NCI-H748 (cell line): ENCODE data around the gene CYP3A4.
"Not testable (repeated sequence)": the region's sequence is repeated elsewhere in the genome, so short reads cannot be mapped to it uniquely, and the experiment has no call there.

Experiments used
- DNase-seq: peaks from one replicate; lab custom pipeline; 2025; ENCODE audit not compliant: unreplicated experiment; lab: John Stamatoyannopoulos, UW

Gene CYP3A4

GRCh38 chr7:99762680-99763327, 21.2 kb downstream of the CYP3A4 start:
- no peak for DNase-seq

- DNase-seq = no peak
These were observed 28.9 kb downstream of the CYP3A4 start for GRCh38 chr7:99755085-99755484.

GRCh38 chr7:99752356-99752755, 31.6 kb downstream of the CYP3A4 start:
- DNase-seq = no peak

GRCh38 chr7:99751322-99752052, 32.5 kb downstream of the CYP3A4 start:
- not testable (repeated sequence) for DNase-seq

- DNase-seq = no peak
These were observed 35.0 kb downstream of the CYP3A4 start for GRCh38 chr7:99748846-99749579.

- DNase-seq = not testable (repeated sequence)
These were observed 37.1 kb downstream of the CYP3A4 start for GRCh38 chr7:99746915-99747314.

- DNase-seq = not testable (repeated sequence)
These were observed 38.6 kb downstream of the CYP3A4 start for GRCh38 chr7:99745395-99745794.

- no peak for DNase-seq
These were observed 41.1 kb downstream of the CYP3A4 start for GRCh38 chr7:99742737-99743394.

GRCh38 chr7:99741441-99741795, 42.6 kb downstream of the CYP3A4 start:
- DNase-seq = no peak

GRCh38 chr7:99740573-99741440, 43.2 kb downstream of the CYP3A4 start:
- no peak for DNase-seq

GRCh38 chr7:99739699-99740572, 44.0 kb downstream of the CYP3A4 start:
- no peak for DNase-seq

GRCh38 chr7:99737726-99738125, 46.3 kb downstream of the CYP3A4 start:
- no peak for DNase-seq

- not testable (repeated sequence) for DNase-seq
These were observed 47.3 kb downstream of the CYP3A4 start for GRCh38 chr7:99736667-99737066.

GRCh38 chr7:99734987-99735386, 49.0 kb downstream of the CYP3A4 start, which contains the start of gene CYP3A7:
TSS of gene CYP3A7 (minus strand) at chr7:99735196. CDS start at chr7:99735093, 103 bp downstream.
- no peak for DNase-seq

GRCh38 chr7:99733448-99733847, 50.5 kb downstream of the CYP3A4 start:
- peak; percentile 5 for DNase-seq

GRCh38 chr7:99733003-99733402, 51.0 kb downstream of the CYP3A4 start:
- no peak for DNase-seq

- DNase-seq = no peak
These were observed 52.2 kb downstream of the CYP3A4 start for GRCh38 chr7:99731638-99732374.

- no peak for DNase-seq
These were observed 53.0 kb downstream of the CYP3A4 start for GRCh38 chr7:99730992-99731391.
